GM18526 (cell line): Measurements from ENCODE around the gene ENPP7.

Experiments
- POLR2A ChIP-seq: IDR thresholded peaks from 3 replicates; pipeline ENCODE4 v1.6.1; 2011; ENCODE audit not compliant: insufficient read length; ENCODE audit errors: extremely low read depth

ENPP7 gene

DNA sequence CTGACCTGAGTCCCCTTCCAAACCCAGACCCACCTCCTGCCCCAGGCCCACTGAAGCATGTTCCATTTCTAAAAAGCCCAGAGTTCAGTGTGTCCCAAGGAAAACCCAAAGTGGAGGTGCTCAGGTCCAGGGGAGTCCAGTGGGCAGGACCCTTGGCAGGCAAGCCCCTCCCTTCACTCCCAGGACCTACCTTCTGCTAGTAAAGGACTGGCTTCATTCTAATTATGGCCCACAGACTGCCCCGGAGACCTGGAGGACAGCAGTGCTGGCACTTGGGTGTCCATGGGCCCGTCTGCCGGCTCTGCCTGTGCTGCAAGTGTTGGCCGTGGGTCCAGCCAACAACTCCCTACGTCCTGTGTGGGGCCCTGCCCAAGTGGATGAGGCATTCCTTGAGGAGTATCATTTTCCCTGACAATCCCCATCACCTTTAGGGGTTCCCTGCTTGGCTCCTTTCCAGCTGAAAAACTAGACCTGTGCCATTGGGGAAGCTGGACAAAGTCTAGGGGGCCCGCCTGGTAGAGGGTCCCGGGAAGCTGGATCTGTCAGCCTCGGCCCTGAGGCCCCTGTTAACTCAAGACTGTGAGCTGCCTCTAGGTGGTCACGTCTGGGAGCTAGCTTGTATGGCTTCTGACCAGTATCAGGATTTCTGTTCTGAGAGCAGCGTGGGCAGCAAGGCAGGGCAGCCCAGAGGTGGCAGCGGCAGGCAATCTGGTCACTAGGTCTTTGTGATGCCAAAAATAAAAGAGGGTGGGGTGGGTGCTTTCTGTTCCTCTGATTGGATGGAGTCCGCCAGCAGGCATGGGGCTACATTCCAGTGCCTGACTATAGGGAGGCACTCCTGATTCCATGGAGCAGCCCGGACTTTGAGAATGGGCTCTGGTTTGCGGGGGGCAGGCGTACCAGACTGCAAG lies 55.4 kb downstream of the ENPP7 start:
- TF ChIP-seq POLR2A, result no peak

DNA sequence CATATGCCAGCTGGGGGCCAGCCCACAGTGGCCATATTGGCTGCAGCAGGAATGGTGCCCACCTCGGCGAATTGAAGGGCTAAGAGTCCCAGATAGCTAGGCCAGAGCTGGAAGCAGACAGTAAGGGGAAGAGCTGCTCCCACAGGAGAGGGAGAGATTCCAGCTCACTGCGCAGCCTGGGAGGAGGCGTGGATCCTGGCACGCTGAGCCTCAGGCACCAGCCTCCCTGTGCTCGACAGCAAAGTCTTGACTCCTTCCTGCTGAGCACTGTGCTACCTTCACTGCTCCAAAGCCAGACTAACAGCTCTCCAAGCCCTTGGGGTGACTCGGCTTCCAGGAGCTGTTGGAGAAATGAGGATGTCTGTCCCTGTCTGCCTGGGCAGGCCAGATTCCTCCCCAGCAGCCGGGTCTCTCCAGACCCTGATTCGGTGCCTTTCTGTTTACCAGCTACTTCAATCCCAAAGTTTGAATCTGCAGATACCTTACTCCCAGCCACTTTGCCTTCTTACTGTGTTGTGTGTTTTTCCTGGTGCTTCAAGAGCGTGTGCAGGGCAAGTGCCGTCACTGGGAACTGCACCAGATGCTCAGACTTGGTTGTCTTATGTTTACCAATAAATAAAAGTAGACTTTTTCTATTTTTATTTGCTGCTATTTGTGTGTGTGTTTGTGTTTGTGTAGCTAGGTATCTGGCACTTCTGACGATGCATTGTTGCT lies 56.3 kb downstream of the ENPP7 start:
- no peak for TF ChIP-seq POLR2A

GRCh38 chr17:79788455-79788854 lies 57.7 kb downstream of the ENPP7 start:
- no peak for TF ChIP-seq POLR2A

GRCh38 chr17:79788989-79789942 lies 58.5 kb downstream of the ENPP7 start:
- TF ChIP-seq POLR2A, result no peak

- TF ChIP-seq POLR2A, result no peak
These were observed 59.4 kb downstream of the ENPP7 start for GRCh38 chr17:79789943-79790804.

DNA sequence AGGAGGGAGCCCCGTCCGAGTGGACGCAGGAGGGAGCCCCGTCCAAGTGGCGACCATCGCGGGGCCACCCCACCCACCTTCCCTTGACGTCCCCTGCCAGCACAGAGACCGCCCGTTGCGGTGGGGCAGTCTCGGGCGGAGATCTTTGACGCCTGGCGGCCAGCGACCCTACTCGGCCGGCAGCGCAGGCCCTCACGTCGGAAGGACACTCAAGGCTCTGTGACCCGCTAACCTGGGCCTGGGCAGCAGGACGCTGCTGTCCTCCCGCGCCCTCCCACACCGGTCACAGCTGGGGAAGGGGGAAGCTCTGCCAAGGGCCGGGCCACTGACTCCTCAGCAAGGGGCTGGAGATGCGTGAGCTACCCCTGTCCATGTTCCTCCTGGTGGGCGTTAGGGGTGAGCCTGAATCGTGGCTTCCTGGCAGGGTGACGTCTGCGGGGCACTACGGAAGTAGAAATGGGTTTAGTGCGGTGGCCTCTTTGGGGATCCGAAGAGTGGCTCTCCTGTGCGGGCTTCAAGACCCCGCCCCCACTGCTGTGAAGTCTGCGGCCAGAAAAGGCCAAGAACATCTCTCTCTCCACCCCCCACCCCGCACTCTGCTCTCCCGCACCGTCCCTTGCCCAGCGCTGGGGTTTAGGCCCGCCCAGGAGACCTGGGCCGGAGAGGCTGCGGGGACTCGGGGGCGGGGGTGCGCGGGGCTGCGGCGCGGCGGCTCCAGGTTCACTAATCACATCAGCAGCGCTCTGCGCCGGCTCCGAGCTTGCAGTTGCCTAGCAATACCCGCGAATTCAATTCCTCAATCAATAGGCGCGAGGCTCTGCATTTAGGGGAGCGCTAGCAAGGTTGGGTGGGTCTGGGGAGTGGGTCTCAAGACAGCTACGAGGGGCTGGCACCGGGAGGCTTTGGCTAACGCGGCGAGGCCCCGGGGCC lies 60.3 kb downstream of the ENPP7 start:
- TF ChIP-seq POLR2A, result no peak

- no peak for TF ChIP-seq POLR2A
These were observed 61.0 kb downstream of the ENPP7 start for GRCh38 chr17:79791735-79792161.
